Large intestine (tissue), 3 donors: Measurements from ENCODE around the gene SPEM2. TPM values are rescaled to one million over a fixed set of nuclear protein-coding genes. Genes with fewer than 3 reads are reported as not detected.

Experiments used
- DNase-seq, 2 donors: peaks; one replicate each; pipeline versions ENCODE4 v3.0.0 to v3.0.0-alpha.2; 2013
- H3K27ac ChIP-seq: one replicate; pipeline ENCODE4 v1.5.1; 2013; ENCODE audit warnings: low read length
- H3K27me3 ChIP-seq: 2 replicates; pipeline ENCODE4 v1.6.1; 2013; ENCODE audit warnings: low read length; ENCODE audit not compliant: control insufficient read depth, insufficient read depth
- H3K36me3 ChIP-seq: 2 replicates; pipeline ENCODE4 v1.6.1; 2013; ENCODE audit warnings: low read length; ENCODE audit not compliant: control insufficient read depth, insufficient read depth
- H3K4me1 ChIP-seq: one replicate; pipeline ENCODE4 v1.6.1; 2013; ENCODE audit warnings: low read length; ENCODE audit not compliant: control insufficient read depth, insufficient read depth
- H3K4me3 ChIP-seq: one replicate; pipeline ENCODE4 v1.5.1; 2013; ENCODE audit warnings: low read length
- H3K9me3 ChIP-seq: one replicate; pipeline ENCODE4 v1.6.1; 2013; ENCODE audit warnings: mild to moderate bottlenecking, low read depth, low read length, moderate library complexity; ENCODE audit not compliant: control insufficient read depth
- WGBS: methylation state at CpG from one replicate; pipeline ENCODE4 v1.1.5; 2013; ENCODE audit warnings: low lambda C conversion rate; ENCODE audit not compliant: insufficient coverage; 5-methylcytosine and 5-hydroxymethylcytosine counted together
- polyA plus RNA-seq: library from polyadenylated mRNA; unstranded; fragments of 120-200 nt; gene quantifications from one replicate; pipeline ENCODE4 v1.2.1, GENCODE V29; 2013

SPEM2 gene
- polyA plus RNA-seq, 1 donor: not detected

- Histone ChIP-seq H3K4me1 (no peaks in the 10 kb centered on the region), H3K4me3 (no peak overlapping the region), H3K27ac (no peak overlapping the region), H3K9me3 (no peaks in the 10 kb centered on the region), H3K27me3 (peaks cover 41% of the 10 kb centered on the region), H3K36me3 (peaks cover 7% of the 10 kb centered on the region)
- 71% methylated on average over 1 of the region's 25 CpGs for WGBS
- DNase-seq: no peak
These were observed 14.6 kb upstream of the SPEM2 start for GRCh38 chr17:7410634-7411426.

GRCh38 chr17:7411427-7411750, 14.0 kb upstream of the SPEM2 start:
- no CpG with 5 or more reads among the region's 8 CpGs for WGBS
- no peak overlapping the region for H3K27ac ChIP-seq
- no peaks in the 10 kb centered on the region for H3K4me1 ChIP-seq
- peaks cover 7% of the 10 kb centered on the region for H3K36me3 ChIP-seq
- H3K4me3 ChIP-seq: no peak overlapping the region
- H3K27me3 ChIP-seq: peaks cover 35% of the 10 kb centered on the region
- H3K9me3 ChIP-seq: no peaks in the 10 kb centered on the region
- no peak for DNase-seq

GRCh38 chr17:7413346-7413985, 11.9 kb upstream of the SPEM2 start:
- Histone ChIP-seq H3K36me3 (peaks cover 7% of the 10 kb centered on the region), H3K4me3 (no peak overlapping the region), H3K27ac (no peak overlapping the region), H3K27me3 (peaks cover 21% of the 10 kb centered on the region), H3K9me3 (no peaks in the 10 kb centered on the region), H3K4me1 (no peaks in the 10 kb centered on the region)
- no CpG with 5 or more reads among the region's 6 CpGs for WGBS
- no peak for DNase-seq

GRCh38 chr17:7414837-7415236, 10.6 kb upstream of the SPEM2 start:
- peaks cover 7% of the 10 kb centered on the region for H3K27me3 ChIP-seq
- no CpG with 5 or more reads among the region's 14 CpGs for WGBS
- no peak for DNase-seq
- H3K27ac ChIP-seq: no peak overlapping the region
- no peaks in the 10 kb centered on the region for H3K9me3 ChIP-seq
- peaks cover 3% of the 10 kb centered on the region for H3K36me3 ChIP-seq
- H3K4me1 ChIP-seq: no peaks in the 10 kb centered on the region
- H3K4me3 ChIP-seq: no peak overlapping the region

- peaks cover 2% of the 10 kb centered on the region for H3K27me3 ChIP-seq
- no peaks in the 10 kb centered on the region for H3K4me1 ChIP-seq
- DNase-seq: no peak
- H3K9me3 ChIP-seq: no peaks in the 10 kb centered on the region
- no CpG with 5 or more reads among the region's 23 CpGs for WGBS
- no peaks in the 10 kb centered on the region for H3K36me3 ChIP-seq
- H3K4me3 ChIP-seq: no peak overlapping the region
- H3K27ac ChIP-seq: no peak overlapping the region
These were observed 9.6 kb upstream of the SPEM2 start for GRCh38 chr17:7415784-7416183.

GRCh38 chr17:7416323-7416722, 9.1 kb upstream of the SPEM2 start:
- no peaks in the 10 kb centered on the region for H3K4me1 ChIP-seq
- H3K4me3 ChIP-seq: no peak overlapping the region
- H3K9me3 ChIP-seq: peaks cover 2% of the 10 kb centered on the region
- no peak for DNase-seq
- WGBS: 61% methylated on average over 2 of the region's 6 CpGs
- H3K27ac ChIP-seq: no peak overlapping the region
- no peaks in the 10 kb centered on the region for H3K36me3 ChIP-seq
- no peaks in the 10 kb centered on the region for H3K27me3 ChIP-seq

- H3K27me3 ChIP-seq: no peaks in the 10 kb centered on the region
- no peaks in the 10 kb centered on the region for H3K4me1 ChIP-seq
- peaks cover 2% of the 10 kb centered on the region for H3K9me3 ChIP-seq
- H3K4me3 ChIP-seq: no peak overlapping the region
- DNase-seq: no peak
- no peaks in the 10 kb centered on the region for H3K36me3 ChIP-seq
- no CpG with 5 or more reads among the region's 54 CpGs for WGBS
- H3K27ac ChIP-seq: no peak overlapping the region
These were observed 8.3 kb upstream of the SPEM2 start for GRCh38 chr17:7417056-7417655.

- H3K27ac ChIP-seq: no peak overlapping the region
- WGBS: no CpG with 5 or more reads among the region's 18 CpGs
- peaks cover 2% of the 10 kb centered on the region for H3K9me3 ChIP-seq
- H3K36me3 ChIP-seq: no peaks in the 10 kb centered on the region
- H3K4me1 ChIP-seq: no peaks in the 10 kb centered on the region
- H3K4me3 ChIP-seq: no peak overlapping the region
- no peaks in the 10 kb centered on the region for H3K27me3 ChIP-seq
- DNase-seq: no peak
These were observed 6.8 kb upstream of the SPEM2 start for GRCh38 chr17:7418472-7419152.

- Histone ChIP-seq H3K9me3 (peaks cover 2% of the 10 kb centered on the region), H3K27ac (no peak within 1 kb of the TSS), H3K27me3 (no peaks in the 10 kb centered on the region), H3K4me3 (no peak within 1 kb of the TSS), H3K36me3 (no peaks in the 10 kb centered on the region), H3K4me1 (no peaks in the 10 kb centered on the region)
- no CpG with 5 or more reads among the region's 17 CpGs for WGBS
- DNase-seq: no peak
These were observed 5.4 kb upstream of the SPEM2 start, which contains the start of gene SPEM1 for GRCh38 chr17:7419819-7420610. SPEM1 (plus strand) TSS chr17:7420324; CDS start chr17:7420385, 61 bp downstream.

- Histone ChIP-seq H3K27me3 (no peaks in the 10 kb centered on the region), H3K27ac (no peak overlapping the region), H3K9me3 (peaks cover 2% of the 10 kb centered on the region), H3K4me1 (no peaks in the 10 kb centered on the region), H3K4me3 (no peak overlapping the region), H3K36me3 (no peaks in the 10 kb centered on the region)
- WGBS: no CpG with 5 or more reads among the region's 16 CpGs
- DNase-seq: no peak
These were observed 4.2 kb upstream of the SPEM2 start for GRCh38 chr17:7421186-7421585.
